ENCODE results near the gene GIPR. TPM values are rescaled to one million over a fixed set of nuclear protein-coding genes. Genes with fewer than 3 reads are reported as not detected.

The GIPR gene
- total RNA-seq, 2 donors from 2014 or later: 10.8 to 14.6 TPM

DNA sequence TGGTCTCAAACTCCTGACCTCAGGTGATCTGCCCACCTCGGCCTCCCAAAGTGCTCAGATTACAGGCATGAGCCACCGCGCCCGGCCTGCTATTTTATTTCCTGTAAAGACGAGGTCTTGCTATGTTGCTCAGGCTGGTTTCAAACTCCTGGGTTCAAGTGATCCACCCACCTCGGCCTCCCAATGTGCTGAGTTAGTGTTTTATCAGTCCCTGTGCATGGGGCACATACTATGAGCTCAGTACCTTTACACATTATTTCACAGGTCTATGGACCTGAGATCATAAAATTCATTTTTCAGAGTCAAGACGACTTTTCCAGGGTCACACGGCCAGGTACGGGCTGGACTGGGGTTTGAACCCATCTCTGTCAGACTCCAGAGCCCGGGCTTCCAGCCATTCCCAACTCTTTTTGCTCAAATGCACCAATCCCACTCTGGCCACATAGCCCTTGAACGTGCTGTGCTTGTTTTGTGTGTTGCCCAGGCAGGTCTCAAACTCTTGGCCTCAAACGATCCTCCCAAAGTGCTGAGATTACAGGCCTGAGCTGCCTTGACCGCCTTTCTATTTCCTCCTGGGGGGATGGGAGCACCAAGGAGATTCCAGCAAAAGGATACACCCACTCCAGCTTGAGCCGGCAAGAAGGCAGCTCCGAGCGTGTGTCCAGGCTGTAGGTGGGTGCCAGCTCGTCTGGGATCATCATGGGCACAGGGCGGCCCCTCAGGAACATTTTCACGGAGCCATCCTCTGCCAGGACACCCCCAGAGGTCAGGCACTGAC is 29.9 kb upstream of the GIPR start:
- H3K27me3 ChIP-seq (ENCODE audit: control insufficient read depth, insufficient read depth, low read length, poor library complexity, severe bottlenecking): no peaks in the 10 kb centered on the region
- TF ChIP-seq, protein P1, sequence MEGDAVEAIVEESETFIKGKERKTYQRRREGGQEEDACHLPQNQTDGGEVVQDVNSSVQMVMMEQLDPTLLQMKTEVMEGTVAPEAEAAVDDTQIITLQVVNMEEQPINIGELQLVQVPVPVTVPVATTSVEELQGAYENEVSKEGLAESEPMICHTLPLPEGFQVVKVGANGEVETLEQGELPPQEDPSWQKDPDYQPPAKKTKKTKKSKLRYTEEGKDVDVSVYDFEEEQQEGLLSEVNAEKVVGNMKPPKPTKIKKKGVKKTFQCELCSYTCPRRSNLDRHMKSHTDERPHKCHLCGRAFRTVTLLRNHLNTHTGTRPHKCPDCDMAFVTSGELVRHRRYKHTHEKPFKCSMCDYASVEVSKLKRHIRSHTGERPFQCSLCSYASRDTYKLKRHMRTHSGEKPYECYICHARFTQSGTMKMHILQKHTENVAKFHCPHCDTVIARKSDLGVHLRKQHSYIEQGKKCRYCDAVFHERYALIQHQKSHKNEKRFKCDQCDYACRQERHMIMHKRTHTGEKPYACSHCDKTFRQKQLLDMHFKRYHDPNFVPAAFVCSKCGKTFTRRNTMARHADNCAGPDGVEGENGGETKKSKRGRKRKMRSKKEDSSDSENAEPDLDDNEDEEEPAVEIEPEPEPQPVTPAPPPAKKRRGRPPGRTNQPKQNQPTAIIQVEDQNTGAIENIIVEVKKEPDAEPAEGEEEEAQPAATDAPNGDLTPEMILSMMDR (conservative IDR thresholded peaks at IDR 0.05): no peak
- peak overlapping the region; percentile 63 for H3K9ac ChIP-seq (ENCODE audit: extremely low read depth, low read length, poor library complexity, severe bottlenecking)

DNA sequence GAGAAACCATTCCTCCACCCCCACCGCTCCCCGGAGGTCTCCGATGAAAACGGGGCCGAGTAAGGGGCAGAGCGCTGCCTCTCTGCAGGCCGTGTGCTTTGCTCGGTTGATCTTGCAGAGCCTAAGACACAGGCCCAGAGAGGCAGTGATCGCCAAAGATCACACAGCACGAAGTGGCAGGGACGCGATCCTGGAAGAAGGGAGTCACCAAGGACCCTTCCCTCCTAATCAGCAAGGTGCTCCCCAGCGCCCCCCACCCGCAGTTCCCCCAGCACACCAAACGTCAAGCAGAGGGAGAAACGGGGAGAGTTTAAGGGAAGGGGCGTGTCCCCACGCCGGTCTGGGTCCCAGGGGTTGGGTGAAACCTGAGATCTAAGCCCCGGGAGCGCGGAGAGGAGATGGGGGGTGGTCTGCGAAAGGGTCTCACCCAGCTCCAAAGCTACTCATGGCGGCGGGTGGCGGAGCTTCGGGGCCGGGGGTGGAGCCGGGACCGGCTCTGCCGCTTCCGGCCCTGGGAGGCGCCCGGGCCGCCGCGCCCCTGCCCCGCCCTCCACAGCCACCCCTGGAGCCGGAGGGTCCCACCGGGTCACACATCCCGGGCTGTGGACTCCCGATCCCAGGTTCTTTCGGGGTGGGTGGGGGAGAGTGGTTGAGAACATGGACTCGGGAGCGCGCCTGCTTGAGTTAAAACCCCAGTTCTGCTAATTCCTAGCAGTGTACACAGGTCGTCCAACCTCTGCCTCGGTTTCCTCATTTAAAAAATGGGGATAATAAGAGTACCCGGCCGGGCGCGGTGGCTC is 28.9 kb upstream of the GIPR start, which contains the start of gene EML2:
EML2 (minus strand) TSS at position 468 of the 800 bp plus-strand sequence; CDS start at position 447, 21 bp downstream.
- H3K4me1 ChIP-seq (ENCODE audit: control insufficient read depth, insufficient read depth, low read length): peaks cover 5% of the 10 kb centered on the region
- H3K27me3 ChIP-seq (ENCODE audit: control insufficient read depth, insufficient read depth, low read length, poor library complexity, severe bottlenecking): no peaks in the 10 kb centered on the region
- no peaks in the 10 kb centered on the region for H3K9me3 Mint-ChIP-seq
- H3K36me3 Mint-ChIP-seq (ENCODE audit: low read depth): no peaks in the 10 kb centered on the region
- peak within 1 kb of the TSS; percentile 80 for H3K27ac Mint-ChIP-seq
- H3K27me3 Mint-ChIP-seq (ENCODE audit: insufficient read depth): peaks cover 2% of the 10 kb centered on the region
- H3K36me3 ChIP-seq (ENCODE audit: control insufficient read depth, insufficient read depth, low read length): no peaks in the 10 kb centered on the region
- H3K9me3 ChIP-seq (ENCODE audit: control insufficient read depth, low read length): no peaks in the 10 kb centered on the region
- peak within 1 kb of the TSS; percentile 94 for H3K4me3 ChIP-seq (ENCODE audit: low read length)
- peak within 1 kb of the TSS; percentile 73 for H3K4me3 Mint-ChIP-seq
- peaks cover 16% of the 10 kb centered on the region for H3K4me1 Mint-ChIP-seq
- H3K9ac ChIP-seq (ENCODE audit: extremely low read depth, low read length, poor library complexity, severe bottlenecking): peak within 1 kb of the TSS; percentile 63
- H3K27ac ChIP-seq (ENCODE audit: low read depth, low read length): peak within 1 kb of the TSS; percentile 11
- peak; percentile 95 for DNase-seq
- WGBS, 2 experiments (ENCODE audit: insufficient coverage in 1 of 2, insufficient read length in 1 of 2): 14 to 28% methylated on average over 21 to 52 of the region's 52 CpGs
- TF ChIP-seq, protein P1 (conservative IDR thresholded peaks at IDR 0.05): peak; percentile 43

More for the DNA sequence above, 29.9 kb upstream of the GIPR start:
- peak overlapping the region; percentile 73 for H3K4me3 Mint-ChIP-seq
- Histone ChIP-seq H3K4me1 (ENCODE audit: control insufficient read depth, insufficient read depth, low read length) (peaks cover 5% of the 10 kb centered on the region), H3K9me3 (ENCODE audit: control insufficient read depth, low read length) (no peaks in the 10 kb centered on the region), H3K4me3 (ENCODE audit: low read length) (peak overlapping the region; percentile 94), H3K36me3 (ENCODE audit: control insufficient read depth, insufficient read depth, low read length) (no peaks in the 10 kb centered on the region), H3K27ac (ENCODE audit: low read depth, low read length) (no peak overlapping the region)
- H3K36me3 Mint-ChIP-seq (ENCODE audit: low read depth): no peaks in the 10 kb centered on the region
- H3K4me1 Mint-ChIP-seq: peaks cover 13% of the 10 kb centered on the region
- DNase-seq: peak; percentile 77
- H3K9me3 Mint-ChIP-seq: no peaks in the 10 kb centered on the region
- peaks cover 2% of the 10 kb centered on the region for H3K27me3 Mint-ChIP-seq (ENCODE audit: insufficient read depth)
- H3K27ac Mint-ChIP-seq: peak overlapping the region; percentile 80
- WGBS, 2 experiments (ENCODE audit: insufficient coverage in 1 of 2, insufficient read length in 1 of 2): 58 to 68% methylated on average over 17 to 19 of the region's 19 CpGs

DNA sequence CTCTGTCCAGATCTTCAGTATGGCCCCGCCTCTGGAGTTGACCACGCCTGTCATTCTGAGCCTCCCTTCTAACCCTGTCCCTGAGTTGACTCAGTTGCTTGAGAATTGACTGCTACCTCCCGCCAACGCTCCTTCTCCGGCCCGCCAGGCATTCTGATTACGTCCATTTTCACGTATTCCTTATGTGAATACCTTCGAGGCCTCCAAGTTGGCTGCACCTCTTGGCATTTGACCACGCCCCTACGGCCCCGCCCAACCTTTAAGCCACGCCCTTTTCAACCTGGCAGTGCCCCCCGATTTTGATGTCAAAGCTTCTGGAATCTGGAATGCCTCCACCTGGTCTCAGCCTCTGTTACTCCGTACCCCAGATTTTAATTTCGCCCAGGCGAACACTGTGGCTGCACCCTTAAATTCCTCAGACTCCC is 27.2 kb upstream of the GIPR start:
- DNase-seq: peak; percentile 93
- no peak overlapping the region for H3K27ac ChIP-seq (ENCODE audit: low read depth, low read length)

More for the DNA sequence above, 27.2 kb upstream of the GIPR start:
- no peaks in the 10 kb centered on the region for H3K36me3 Mint-ChIP-seq (ENCODE audit: low read depth)
- peak overlapping the region; percentile 59 for H3K4me3 ChIP-seq (ENCODE audit: low read length)
- no peaks in the 10 kb centered on the region for H3K9me3 Mint-ChIP-seq
- TF ChIP-seq, protein P1 (conservative IDR thresholded peaks at IDR 0.05): no peak
- peak overlapping the region; percentile 87 for H3K27ac Mint-ChIP-seq
- no peaks in the 10 kb centered on the region for H3K9me3 ChIP-seq (ENCODE audit: control insufficient read depth, low read length)
- peak overlapping the region; percentile 48 for H3K4me3 Mint-ChIP-seq
- no peaks in the 10 kb centered on the region for H3K36me3 ChIP-seq (ENCODE audit: control insufficient read depth, insufficient read depth, low read length)
- H3K27me3 Mint-ChIP-seq (ENCODE audit: insufficient read depth): peaks cover 3% of the 10 kb centered on the region
- peaks cover 5% of the 10 kb centered on the region for H3K4me1 ChIP-seq (ENCODE audit: control insufficient read depth, insufficient read depth, low read length)
- WGBS, 2 experiments (ENCODE audit: insufficient coverage in 1 of 2, insufficient read length in 1 of 2): 56 to 62% methylated on average over 17 of the region's 17 CpGs
- H3K27me3 ChIP-seq (ENCODE audit: control insufficient read depth, insufficient read depth, low read length, poor library complexity, severe bottlenecking): no peaks in the 10 kb centered on the region
- H3K9ac ChIP-seq (ENCODE audit: extremely low read depth, low read length, poor library complexity, severe bottlenecking): no peak overlapping the region
- H3K4me1 Mint-ChIP-seq: peaks cover 16% of the 10 kb centered on the region
